Measurements from ENCODE around the gene CCDC82. TPM values are rescaled to one million over a fixed set of nuclear protein-coding genes. Genes with fewer than 3 reads are reported as not detected.

The CCDC82 gene
- total and polyA plus RNA-seq, 12 donors, result 4.7 to 48.1 (median 16.5) TPM

- intact Hi-C loops (cut with DNase I), result no loop called here
- H3K4me3 ChIP-seq, result no peak overlapping the region
- peak overlapping the region in 2 of 5 donors; percentile 5 to 19 for H3K27ac ChIP-seq
- peak in 1 of 7 donors; percentile 19 for DNase-seq
- no peaks in the 10 kb centered on the region for H3K36me3 ChIP-seq (replicated peaks in 1 of 2)
- no peaks in the 10 kb centered on the region for H3K27me3 ChIP-seq
- 23 to 35% (median 27%) methylated on average over 1 of the region's 1 CpG for WGBS, 4 donors
- H3K9me3 ChIP-seq (replicated peaks in 1 of 3), result no peaks in the 10 kb centered on the region
- TF ChIP-seq CTCF (IDR thresholded peaks at IDR 0.05) (no peak), POLR2A (IDR thresholded peaks at IDR 0.05) (no peak)
- peaks cover 25 to 42% of the 10 kb centered on the region in 2 donors for H3K4me1 ChIP-seq (replicated peaks in 1 of 2)
Measured at GRCh38 chr11:96303064-96303463, 86.6 kb downstream of the CCDC82 start.

MicroRNAs encoded within 50 kb of the gene (microRNA counts, 767-probe panel; counts per million panel counts)
- 3,133 to 3,222 counts per million in 2 donors for microRNA hsa-miR-1260b

Small RNA genes lying within 50 kb of the gene (microRNA-seq; reads per million reads assigned to microRNA genes)
- gene MIR1260B, result 0.38 to 2.0 (median 0.45) reads per million in 3 donors

Small RNA genes lying within 50 kb of the gene (small RNA-seq; reads per million reads assigned to genes)
- 0 reads per million in 2 donors for gene MIR1260B

Other genes with a start within 250 kb of the CCDC82 start
- 10 to 100 TPM in 5 of 9 donors, 1 to 10 TPM in 4; 6.2 to 19.4 (median 11.0) TPM for gene MAML2, start 46.7 kb downstream of the CCDC82 start, total RNA-seq
- 1 to 10 TPM; 1.4 to 5.7 (median 3.7) TPM for gene MAML2, start 46.7 kb downstream of the CCDC82 start, polyA plus RNA-seq
- 10 to 100 TPM in 1 of 9 donors, 1 to 10 TPM in 7, under 1 TPM in 1; 0.87 to 10.2 (median 5.2) TPM for gene JRKL, start 101 bp upstream of the CCDC82 start, total RNA-seq
- gene JRKL, start 101 bp upstream of the CCDC82 start, polyA plus RNA-seq, result 10 to 100 TPM in 1 of 3 donors, 1 to 10 TPM in 2; 2.5 to 12.4 (median 3.6) TPM